Measurements from ENCODE around the gene COL11A2. TPM values are rescaled to one million over a fixed set of nuclear protein-coding genes. Genes with fewer than 3 reads are reported as not detected.

The COL11A2 gene
- total RNA-seq, 1 experiment from 2014 or later: 7.6 TPM

DNA sequence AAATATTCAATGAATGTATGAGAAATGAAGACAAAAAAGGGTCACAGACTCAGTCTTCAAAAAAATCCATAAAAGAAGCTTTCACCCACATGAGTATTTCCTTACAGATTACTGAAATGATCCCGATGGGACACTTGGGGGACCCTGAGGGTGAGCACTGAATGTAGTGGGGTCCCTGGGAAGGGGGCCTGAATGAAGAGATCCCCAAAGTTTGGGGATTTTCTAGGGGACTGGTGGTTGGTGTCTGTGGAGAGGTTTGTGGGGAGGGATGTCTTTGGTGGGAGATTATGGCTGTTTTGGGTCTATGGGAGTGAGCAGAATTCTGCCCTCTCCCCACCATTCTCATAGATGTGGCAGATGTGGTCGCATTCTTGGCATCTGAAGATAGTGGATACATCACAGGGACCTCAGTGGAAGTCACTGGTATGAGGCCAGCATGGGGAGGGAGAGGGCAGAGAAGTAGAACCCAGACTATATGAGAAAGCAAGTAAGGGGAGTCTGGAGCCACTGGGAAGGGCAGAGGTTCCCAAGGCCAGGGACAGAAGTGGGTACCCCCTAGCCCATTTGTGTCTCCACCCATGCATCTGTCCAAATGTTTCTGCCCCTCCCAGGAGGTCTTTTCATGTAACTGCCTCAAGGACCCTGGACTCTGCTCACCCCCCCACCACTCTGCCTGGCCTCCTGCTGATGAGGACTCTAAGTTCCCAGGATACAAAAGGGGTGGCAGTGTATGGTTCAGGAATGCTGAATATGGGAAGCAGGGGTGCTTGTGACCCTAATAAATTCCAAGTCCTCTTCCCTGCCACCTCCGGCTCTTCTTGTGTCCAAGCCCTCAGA is 14.0 kb upstream of the COL11A2 start (continued):
- no peak for TF ChIP-seq ZFX (IDR thresholded peaks at IDR 0.05)

DNA sequence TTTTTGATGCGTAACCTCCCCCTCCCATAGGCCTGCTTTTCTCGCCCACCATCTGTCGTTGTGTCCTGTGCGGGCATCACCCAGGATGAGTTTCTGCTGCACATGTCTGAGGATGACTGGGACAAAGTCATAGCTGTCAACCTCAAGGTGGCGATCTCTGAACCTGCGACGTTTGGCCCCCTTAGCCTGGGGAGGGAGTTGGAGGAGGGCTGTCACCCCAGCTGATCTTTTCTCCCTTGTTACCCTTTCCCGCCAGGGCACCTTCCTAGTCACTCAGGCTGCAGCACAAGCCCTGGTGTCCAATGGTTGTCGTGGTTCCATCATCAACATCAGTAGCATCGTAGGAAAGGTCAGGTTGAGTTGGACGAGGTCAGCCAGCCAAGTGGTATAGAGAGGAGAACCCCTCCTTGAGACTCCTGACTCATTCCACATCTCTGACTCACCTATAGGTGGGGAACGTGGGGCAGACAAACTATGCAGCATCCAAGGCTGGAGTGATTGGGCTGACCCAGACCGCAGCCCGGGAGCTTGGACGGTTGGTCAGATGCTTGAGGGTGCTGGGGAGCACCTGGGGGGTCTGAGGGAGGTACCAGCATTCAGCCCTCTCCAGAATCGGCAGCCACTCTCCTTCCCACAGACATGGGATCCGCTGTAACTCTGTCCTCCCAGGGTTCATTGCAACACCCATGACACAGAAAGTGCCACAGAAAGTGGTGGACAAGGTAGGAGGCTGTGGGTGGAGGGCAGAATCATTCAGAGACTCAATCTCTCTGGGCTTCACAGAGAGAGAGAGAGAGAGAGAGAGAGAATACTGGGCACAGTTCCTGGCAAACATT is 13.1 kb upstream of the COL11A2 start:
- CTCF ChIA-PET: interaction anchor here (0.6 to 2.0 kb wide), 3 partner anchors 43 to 1742 kb away, joined by 3 to 10 read pairs (median 3); no protein-coding TSS in a partner anchor
- intact Hi-C loops (cut with micrococcal nuclease): loop anchor here (2.0 to 10.0 kb wide), 2 partner anchors 43 to 209 kb away; partner anchors contain the start of genes CUTA and PHF1

More for the DNA sequence above, 13.1 kb upstream of the COL11A2 start:
- Histone ChIP-seq H3K4me1 (ENCODE audit: control insufficient read depth in 1 of 2, insufficient read depth in 2 of 2, low read length in 2 of 2) (peaks cover 39 to 65% of the 10 kb centered on the region in 2 experiments), H3K4me3 (replicated peaks in 1 of 2; ENCODE audit: low read depth in 1 of 2, low read length in 2 of 2) (peak overlapping the region; percentile 81 to 95), H3K79me2 (ENCODE audit: insufficient read depth, low read length) (peaks cover 55% of the 10 kb centered on the region), H3K36me3 (ENCODE audit: control insufficient read depth in 1 of 2, insufficient read depth in 2 of 2, low read length in 2 of 2) (peaks cover 22 to 36% of the 10 kb centered on the region in 2 experiments; a peak in 3 of 4 replicates), H4K20me1 (ENCODE audit: insufficient read depth) (no peaks in the 10 kb centered on the region), H3K9ac (ENCODE audit: low read length) (peak overlapping the region; percentile 96), H3K9me2 (ENCODE audit: insufficient read depth) (no peaks in the 10 kb centered on the region), H3K9me3 (ENCODE audit: control insufficient read depth in 1 of 2, insufficient read depth in 1 of 2, low read depth in 1 of 2, low read length in 2 of 2) (no peaks in the 10 kb centered on the region), H3K27ac (ENCODE audit: low read depth, low read length) (peak overlapping the region; percentile 95), H2AFZ (ENCODE audit: low read depth, low read length, poor library complexity, severe bottlenecking) (no peak overlapping the region), H3K27me3 (ENCODE audit: insufficient read depth, low read length) (no peaks in the 10 kb centered on the region), H3K4me2 (ENCODE audit: low read length) (peak overlapping the region; percentile 97)
- ATAC-seq (peak; percentile 48), DNase-seq (ENCODE audit: low read depth, low spot score) (peak; percentile 55)
- 0 out of 6 replicates have a peak, but pooled peaks of 1 of the 3 experiments have one; percentile 9 for TF ChIP-seq CTCF (IDR thresholded peaks at IDR 0.05 in 2 of 3, conservative IDR thresholded peaks at IDR 0.05 in 1 of 3; ENCODE audit: borderline replicate concordance in 1 of 3, insufficient read depth in 1 of 3, low read depth in 2 of 3, low read length in 2 of 3)
- TF ChIP-seq TCF7L2 (IDR thresholded peaks at IDR 0.05; ENCODE audit: borderline replicate concordance, extremely low read depth, insufficient read depth, insufficient read length): peak; percentile 23
- no peak for TF ChIP-seq EGR1 (IDR thresholded peaks at IDR 0.05; ENCODE audit: low read depth)
- no peak for TF ChIP-seq CEBPB (IDR thresholded peaks at IDR 0.05; ENCODE audit: low read depth)
- TF ChIP-seq ZNF274 (IDR thresholded peaks at IDR 0.05; ENCODE audit: low read depth, low read length): no peak
- no peak for TF ChIP-seq CBX3 (IDR thresholded peaks at IDR 0.05; ENCODE audit: low read depth)
- no peak for TF ChIP-seq ATF3 (IDR thresholded peaks at IDR 0.05)
- TF ChIP-seq SRF (IDR thresholded peaks at IDR 0.05; ENCODE audit: low read depth): no peak
- ChIA-PET RAD21 (ENCODE audit: low non-redundant PET in 1 of 2, low total read pairs in 2 of 2, uncharacterized antibody in 2 of 2, unreplicated experiment in 2 of 2) (no interaction called here), POLR2A (interaction anchor here (0.9 to 1.0 kb wide), 2 partner anchors 44 to 67 kb away, joined by 3 to 4 read pairs; partner anchors contain the start of genes RPS18 and VPS52)
- no TSS peak for BruUV-seq (replicated peaks)
